HS-5 (cell line): ENCODE data around the gene ACP4.

Experiments
- DNase-seq: peaks from one replicate; pipeline ENCODE4 v3.0.0-alpha.2; 2012; ENCODE audit warnings: low read depth

The ACP4 gene

GRCh38 chr19:50823389-50824042 is 33.3 kb downstream of the ACP4 start, which contains the start of gene KLK1:
TSS of gene KLK1 (minus strand) at chr19:50823787. CDS start at chr19:50823748, 39 bp downstream.
- no peak for DNase-seq

- DNase-seq = no peak
Observed at GRCh38 chr19:50826492-50827240, 36.5 kb downstream of the ACP4 start.

- DNase-seq = no peak
Observed at GRCh38 chr19:50827476-50827875, 37.3 kb downstream of the ACP4 start.

DNA sequence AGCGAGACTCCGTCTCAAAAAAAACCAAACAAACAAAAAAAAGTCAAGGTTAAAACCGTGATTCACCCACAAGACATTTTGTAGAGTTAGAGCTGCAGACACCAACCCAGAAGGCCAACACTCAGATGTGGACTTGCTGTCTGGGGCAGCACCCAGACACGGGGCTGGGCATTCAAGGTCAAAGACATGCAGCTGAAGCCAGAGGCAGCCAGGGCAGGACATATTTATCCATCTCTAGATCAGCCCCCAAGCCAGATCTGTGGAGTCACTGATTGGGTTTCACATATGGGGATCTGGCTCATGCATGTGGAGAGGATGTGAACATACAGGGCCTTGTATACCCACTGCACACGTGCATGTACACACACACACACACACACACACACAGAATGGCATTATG is 39.6 kb downstream of the ACP4 start:
- DNase-seq = no peak

DNA sequence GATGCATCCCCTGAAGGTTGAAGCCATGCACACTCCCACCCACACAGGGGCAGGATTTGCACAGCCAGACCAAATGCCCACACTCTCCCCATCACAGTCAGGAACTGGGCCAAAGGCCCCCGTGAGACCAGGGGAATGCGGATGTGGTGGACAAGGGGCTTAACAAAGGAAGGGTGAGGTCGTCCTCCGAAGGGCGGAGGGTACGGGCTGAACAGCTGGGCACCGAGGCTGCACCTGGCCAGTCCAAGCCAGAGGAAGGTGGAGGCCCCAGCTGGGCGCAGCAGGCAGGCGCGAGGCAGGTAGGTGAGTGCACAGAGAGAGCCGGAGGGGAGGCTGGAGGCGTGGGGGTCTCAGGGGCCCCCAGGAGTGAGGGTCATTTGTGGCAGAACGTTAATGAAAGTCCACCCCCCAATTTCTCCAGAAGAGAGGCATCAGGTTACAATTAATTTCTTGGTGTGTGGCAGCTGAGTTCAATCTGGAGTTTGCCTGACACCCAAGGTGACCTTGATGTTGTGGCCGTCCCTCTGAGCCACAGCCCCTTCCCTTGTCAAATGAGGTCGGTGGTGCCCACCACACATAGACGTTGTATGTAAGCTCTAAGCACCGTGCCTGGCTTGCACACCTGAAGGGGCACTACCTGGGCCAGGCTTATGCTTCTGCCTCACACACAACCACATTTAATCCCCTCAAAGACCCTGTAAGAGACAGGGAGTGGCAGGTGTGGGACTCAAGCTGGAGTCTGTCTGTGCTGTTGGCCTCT is 40.2 kb downstream of the ACP4 start:
- DNase-seq = no peak

DNA sequence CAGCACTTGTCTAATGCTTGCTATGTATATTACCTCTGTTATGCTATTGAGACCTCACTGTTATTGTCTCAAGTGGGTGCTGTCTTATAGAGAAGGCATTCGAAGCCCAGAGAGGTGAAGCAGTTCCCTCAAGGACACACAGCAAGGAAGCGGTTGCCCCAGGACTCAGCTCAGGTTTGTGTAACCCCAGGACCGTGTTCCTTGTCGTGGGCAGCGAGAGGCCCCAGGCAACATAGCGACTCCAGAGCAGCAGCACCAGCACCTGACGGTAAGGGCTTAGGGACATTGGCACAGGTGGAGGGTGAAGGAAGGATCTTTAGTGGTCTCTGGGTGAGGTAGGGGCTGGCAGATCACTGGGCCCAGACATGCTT is 40.8 kb downstream of the ACP4 start:
- DNase-seq = no peak

GRCh38 chr19:50832666-50833065 is 42.5 kb downstream of the ACP4 start:
- no peak for DNase-seq

GRCh38 chr19:50833117-50833801 is 43.0 kb downstream of the ACP4 start, which contains the start of gene KLK15:
TSS of gene KLK15 (minus strand) at chr19:50833574. CDS start at chr19:50831492, 2,082 bp downstream.
- no peak for DNase-seq

GRCh38 chr19:50833802-50834167 is 43.6 kb downstream of the ACP4 start:
- DNase-seq = no peak

GRCh38 chr19:50835103-50835784 is 45.0 kb downstream of the ACP4 start:
- DNase-seq = no peak

DNA sequence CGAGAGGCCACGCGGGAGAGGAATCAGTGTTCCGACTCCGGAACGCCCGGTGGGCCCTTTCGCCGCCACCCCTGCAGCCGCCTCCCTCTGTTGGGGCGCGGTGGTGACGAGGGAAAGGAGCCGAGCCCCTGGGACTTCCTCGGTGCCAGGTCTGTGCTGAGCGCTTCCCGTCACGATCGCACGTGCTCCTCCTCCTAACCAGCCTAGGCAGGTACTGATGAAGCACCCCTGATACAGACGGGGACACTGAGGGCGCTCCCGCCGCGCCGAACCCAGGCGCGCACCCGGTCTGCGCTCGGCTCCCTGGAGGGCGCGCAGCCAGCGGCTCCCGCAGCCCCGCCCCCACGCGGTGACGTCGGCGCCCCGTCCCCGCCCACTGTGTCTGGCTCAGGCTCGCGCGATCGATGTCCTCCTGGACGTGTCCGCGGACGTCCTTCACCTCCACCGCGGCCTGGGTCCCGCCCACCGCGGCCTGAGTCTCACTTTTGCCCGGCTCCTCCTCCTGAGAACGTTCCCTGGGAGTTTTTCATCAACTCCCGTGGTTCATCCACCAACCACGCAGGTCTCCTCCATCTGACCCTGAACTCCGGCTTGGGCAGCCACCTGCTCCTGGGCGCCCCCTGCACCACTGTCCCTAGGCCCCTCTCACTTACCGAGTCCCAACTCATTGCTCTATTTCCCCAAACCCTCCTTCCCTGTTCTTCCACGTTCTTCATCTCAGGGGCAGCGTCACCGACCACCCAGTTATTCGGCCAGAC is 45.7 kb downstream of the ACP4 start:
- no peak for DNase-seq

GRCh38 chr19:50836543-50837195 is 46.5 kb downstream of the ACP4 start:
- DNase-seq = no peak

DNA sequence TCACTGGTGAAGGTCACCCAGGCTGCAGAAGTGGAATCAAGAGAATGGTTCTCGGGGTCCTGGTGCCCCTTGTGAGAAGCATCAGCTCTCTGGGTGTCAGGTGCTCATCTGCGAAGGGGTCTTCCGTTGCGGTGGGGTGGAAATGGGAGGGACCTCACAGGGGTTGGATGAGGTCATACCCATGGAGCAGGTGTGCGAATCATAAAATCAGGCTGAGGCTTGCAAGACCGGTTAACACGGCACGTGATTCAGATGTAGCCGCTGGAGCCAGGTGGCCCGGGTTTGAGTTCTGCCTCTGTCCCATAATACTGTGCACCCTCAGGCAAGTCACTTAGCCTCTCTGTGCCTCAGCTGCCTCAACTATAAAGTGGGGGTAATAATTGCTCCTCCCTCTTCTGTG is 47.1 kb downstream of the ACP4 start:
- no peak for DNase-seq

DNA sequence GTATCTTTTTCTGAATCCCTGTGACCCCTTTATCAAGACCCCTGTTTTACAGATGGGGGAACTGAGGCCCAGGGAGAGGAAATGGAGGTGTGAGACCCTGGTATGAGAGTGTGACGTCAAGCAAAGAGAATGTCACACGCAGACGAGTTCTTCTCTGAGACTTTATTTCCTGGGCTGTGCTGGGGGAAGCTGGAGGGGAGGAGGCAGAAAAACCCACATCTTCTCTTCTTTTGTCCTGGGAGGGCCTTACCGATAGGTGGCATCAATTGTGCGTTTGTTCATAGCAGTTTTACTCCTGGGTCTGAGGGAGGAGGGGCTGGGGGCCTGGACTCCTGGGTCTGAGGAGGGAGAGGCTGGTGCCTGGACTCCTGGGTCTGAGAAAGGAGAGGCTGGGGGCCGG is 48.0 kb downstream of the ACP4 start:
- no peak for DNase-seq

DNA sequence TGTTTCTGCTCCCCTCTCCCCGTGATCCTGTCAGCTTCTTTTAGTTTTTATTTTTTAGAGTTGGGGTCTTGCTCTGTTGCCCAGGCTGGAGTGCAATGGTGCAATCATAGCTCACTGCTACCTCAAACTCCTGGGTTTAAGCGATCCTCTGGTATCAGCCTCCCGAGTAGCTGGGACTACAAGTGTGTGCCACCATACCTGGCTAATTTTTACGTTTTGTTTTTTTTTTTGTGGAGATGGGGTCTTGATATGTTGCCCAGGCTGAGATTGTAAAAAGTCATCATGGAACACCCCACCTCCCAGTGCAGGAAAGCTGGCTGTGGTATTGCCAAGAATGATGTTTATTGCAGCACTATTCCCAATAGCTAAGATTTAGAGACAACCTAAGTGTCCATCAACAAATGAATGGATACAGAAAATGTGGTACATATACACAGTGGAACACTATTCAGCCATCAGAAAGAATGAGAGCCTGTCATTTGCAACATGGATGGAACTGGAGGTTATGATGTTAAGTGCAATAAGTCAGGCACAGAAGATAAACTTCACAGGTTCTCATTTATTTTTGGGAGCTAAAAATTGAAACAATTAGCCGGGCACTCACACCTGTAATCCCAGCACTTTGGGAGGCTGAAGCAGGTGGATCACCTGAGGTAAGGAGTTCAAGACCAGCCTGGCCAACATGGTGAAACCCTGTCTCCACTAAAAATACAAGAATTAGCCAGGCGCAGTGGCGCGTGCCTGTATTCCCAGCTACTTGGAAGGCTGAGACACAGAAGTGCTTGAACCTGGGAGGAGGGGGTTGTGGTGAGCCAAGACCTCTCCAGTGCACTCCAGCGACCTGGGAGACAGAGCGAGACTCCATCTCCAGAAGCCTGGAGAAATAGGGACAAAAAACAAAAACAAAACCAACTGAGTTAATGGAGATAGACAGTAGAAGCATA is 49.8 kb downstream of the ACP4 start:
- DNase-seq = no peak

GRCh38 chr19:50842130-50842529 is 51.9 kb downstream of the ACP4 start:
- DNase-seq = no peak

- no peak for DNase-seq
Observed at GRCh38 chr19:50843205-50843604, 53.0 kb downstream of the ACP4 start.

- no peak for DNase-seq
Observed at GRCh38 chr19:50843701-50844221, 53.5 kb downstream of the ACP4 start.

GRCh38 chr19:50844296-50844935 is 54.2 kb downstream of the ACP4 start:
- DNase-seq = no peak
